Caco-2 (cell line): ENCODE data around the gene TCF7L2. TPM values are rescaled to one million over a fixed set of nuclear protein-coding genes. Genes with fewer than 3 reads are reported as not detected.

Source experiments
- BruUV-seq: library from RNA; stranded (reverse); fragments of 400-500 nt; replicated peaks from 2 replicates; lab custom pipeline; 2021; lab: Mats Ljungman, UMichigan
- CTCF ChIA-PET: fragments of 300-600 bp; sonication (Branson Sonifier 250); formaldehyde crosslinking; loops from one replicate; lab custom pipeline; 2022; ENCODE audit warnings: antibody characterized with exemption; lab: Charles Lee
- POLR2A ChIA-PET: fragments of 300-600 bp; sonication (Branson Sonifier 250); formaldehyde crosslinking; loops from one replicate; lab custom pipeline; 2022; ENCODE audit warnings: antibody characterized with exemption; lab: Charles Lee
- DNase-seq, 2 experiments: peaks; one replicate each; pipeline versions ENCODE4 v3.0.0 to v3.0.0-alpha.2; 2020 to 2022
- H3K27me3 ChIP-seq: replicated peaks from 2 replicates; pipeline ENCODE4 v1.6.0; 2011; ENCODE audit warnings: low read length; ENCODE audit not compliant: control insufficient read depth, insufficient read depth
- H3K36me3 ChIP-seq: 2 replicates; pipeline ENCODE4 v1.5.1; 2011; ENCODE audit warnings: low read length; ENCODE audit not compliant: control insufficient read depth, insufficient read depth
- H3K4me1 ChIP-seq: fragments of 250-450 bp; sonication (Bioruptor Pico); 2 replicates; pipeline ENCODE4 v1.5.1; 2020; ENCODE audit warnings: mild to moderate bottlenecking
- H3K4me3 ChIP-seq: 2 replicates; pipeline ENCODE4 v1.5.1; 2011; ENCODE audit warnings: low read depth, mild to moderate bottlenecking, control low read depth, low read length
- H3K9me3 ChIP-seq: fragments of 250-450 bp; sonication (Bioruptor Pico); 2 replicates; pipeline ENCODE4 v1.5.1; 2020; ENCODE audit warnings: mild to moderate bottlenecking, moderate library complexity
- H3K27ac Mint-ChIP-seq: one replicate; pipeline ENCODE4 v1.8.0; 2022; ENCODE audit warnings: mixed read lengths; ENCODE audit not compliant: unreplicated experiment
- H3K27me3 Mint-ChIP-seq: one replicate; pipeline ENCODE4 v1.8.0; 2022; ENCODE audit warnings: mixed read lengths; ENCODE audit not compliant: insufficient read depth, unreplicated experiment
- H3K36me3 Mint-ChIP-seq: one replicate; pipeline ENCODE4 v1.8.0; 2022; ENCODE audit warnings: mild to moderate bottlenecking, mixed read lengths; ENCODE audit not compliant: insufficient read depth, unreplicated experiment
- H3K4me1 Mint-ChIP-seq: one replicate; pipeline ENCODE4 v1.8.0; 2022; ENCODE audit warnings: low read depth, mixed read lengths; ENCODE audit not compliant: unreplicated experiment
- H3K4me3 Mint-ChIP-seq: one replicate; pipeline ENCODE4 v1.8.0; 2022; ENCODE audit warnings: mild to moderate bottlenecking, moderate library complexity, mixed read lengths; ENCODE audit not compliant: unreplicated experiment
- H3K9me3 Mint-ChIP-seq: one replicate; pipeline ENCODE4 v1.8.0; 2022; ENCODE audit warnings: mixed read lengths; ENCODE audit not compliant: unreplicated experiment
- CTCF ChIP-seq, 2 experiments: fragments of 200-600 bp in 1 of 2; IDR thresholded peaks; 1 replicate in 1 of 2; 2 replicates in 1 of 2; pipeline versions ENCODE4 v1.5.1 to v1.8.0; 2011 to 2022; ENCODE audit warnings: antibody characterized with exemption in 1 of 2, control low read depth in 1 of 2, inconsistent platforms in 1 of 2, low read depth in 1 of 2, low read length in 1 of 2, mild to moderate bottlenecking in 1 of 2, moderate library complexity in 1 of 2; ENCODE audit not compliant: insufficient read depth in 1 of 2, severe bottlenecking in 1 of 2, unreplicated experiment in 1 of 2
- intact Hi-C: fragments of 100-400 bp; cut with micrococcal nuclease; formaldehyde crosslinking; loops from one replicate; pipeline ENCODE4 v1.10.0; 2022; ENCODE audit not compliant: unreplicated experiment
- total RNA-seq: library from RNA; stranded (reverse); gene quantifications from 2 replicates; pipeline ENCODE4 v1.2.3, GENCODE V29; 2022

Gene TCF7L2
- total RNA-seq, 1 experiment from 2014 or later, result 45.4 TPM

DNA sequence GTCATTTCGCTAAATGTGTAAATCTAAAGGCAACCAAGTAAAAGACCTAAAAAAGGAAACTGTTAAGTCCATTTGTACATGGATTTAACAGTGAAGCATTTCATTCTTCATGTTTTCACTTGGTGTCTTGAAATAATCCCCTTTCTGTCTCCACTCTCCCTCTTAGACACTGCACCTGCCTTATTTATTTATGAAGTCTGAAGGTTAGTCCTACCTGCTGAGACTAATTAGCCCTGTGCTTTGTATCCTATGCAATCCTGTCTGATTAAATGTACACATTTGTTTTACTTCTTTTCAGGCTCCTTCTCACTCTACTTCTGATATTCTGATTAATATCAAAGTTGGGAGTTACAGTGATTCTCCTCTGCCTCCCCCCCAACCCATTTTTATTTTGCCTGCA is 1.9 kb upstream of the TCF7L2 start:
- H3K9me3 Mint-ChIP-seq, result no peaks in the 10 kb centered on the region
- ChIA-PET CTCF (no interaction called here), POLR2A (no interaction called here)
- Histone ChIP-seq H3K36me3 (no peaks in the 10 kb centered on the region), H3K9me3 (no peaks in the 10 kb centered on the region), H3K4me3 (peak overlapping the region; percentile 35), H3K27me3 (no peaks in the 10 kb centered on the region), H3K4me1 (peaks cover 35% of the 10 kb centered on the region)
- peaks cover 42% of the 10 kb centered on the region for H3K4me1 Mint-ChIP-seq
- peak overlapping the region; percentile 90 for H3K4me3 Mint-ChIP-seq
- no peak for TF ChIP-seq CTCF (IDR thresholded peaks at IDR 0.05; ENCODE audit: insufficient read depth in 1 of 2, low read depth in 1 of 2, low read length in 1 of 2, severe bottlenecking in 1 of 2, unreplicated experiment in 1 of 2)
- peaks cover 41% of the 10 kb centered on the region for H3K36me3 Mint-ChIP-seq
- peak overlapping the region; percentile 94 for H3K27ac Mint-ChIP-seq
- DNase-seq, result no peak
- H3K27me3 Mint-ChIP-seq, result no peaks in the 10 kb centered on the region
- intact Hi-C loops, result loop anchor here (2.0 kb wide), 1 partner anchor 219 kb away; no protein-coding TSS in a partner anchor
- no TSS peak for BruUV-seq

GRCh38 chr10:112949143-112949823 is 764 bp upstream of the TCF7L2 start:
- no peak for DNase-seq
- POLR2A ChIA-PET, result interaction anchor here (0.6 to 1.0 kb wide), 7 partner anchors 15 to 607 kb away, joined by 3 to 9 read pairs (median 5); no protein-coding TSS in a partner anchor
- no peak for TF ChIP-seq CTCF (IDR thresholded peaks at IDR 0.05; ENCODE audit: insufficient read depth in 1 of 2, low read depth in 1 of 2, low read length in 1 of 2, severe bottlenecking in 1 of 2, unreplicated experiment in 1 of 2)
- Histone ChIP-seq H3K4me3 (peak overlapping the region; percentile 35), H3K27me3 (no peaks in the 10 kb centered on the region), H3K4me1 (peaks cover 38% of the 10 kb centered on the region), H3K36me3 (no peaks in the 10 kb centered on the region), H3K9me3 (no peaks in the 10 kb centered on the region)
- BruUV-seq, result no TSS peak
- Mint-ChIP-seq H3K27ac (peak overlapping the region; percentile 94), H3K4me3 (peak overlapping the region; percentile 90), H3K27me3 (no peaks in the 10 kb centered on the region), H3K4me1 (peaks cover 37% of the 10 kb centered on the region), H3K36me3 (peaks cover 49% of the 10 kb centered on the region), H3K9me3 (no peaks in the 10 kb centered on the region)
- CTCF ChIA-PET, result interaction anchor here (0.6 to 1.3 kb wide), 5 partner anchors 11 to 418 kb away, joined by 3 to 11 read pairs (median 6); no protein-coding TSS in a partner anchor
- intact Hi-C loops, result loop anchor here (2.0 kb wide), 1 partner anchor 220 kb away; no protein-coding TSS in a partner anchor

DNA sequence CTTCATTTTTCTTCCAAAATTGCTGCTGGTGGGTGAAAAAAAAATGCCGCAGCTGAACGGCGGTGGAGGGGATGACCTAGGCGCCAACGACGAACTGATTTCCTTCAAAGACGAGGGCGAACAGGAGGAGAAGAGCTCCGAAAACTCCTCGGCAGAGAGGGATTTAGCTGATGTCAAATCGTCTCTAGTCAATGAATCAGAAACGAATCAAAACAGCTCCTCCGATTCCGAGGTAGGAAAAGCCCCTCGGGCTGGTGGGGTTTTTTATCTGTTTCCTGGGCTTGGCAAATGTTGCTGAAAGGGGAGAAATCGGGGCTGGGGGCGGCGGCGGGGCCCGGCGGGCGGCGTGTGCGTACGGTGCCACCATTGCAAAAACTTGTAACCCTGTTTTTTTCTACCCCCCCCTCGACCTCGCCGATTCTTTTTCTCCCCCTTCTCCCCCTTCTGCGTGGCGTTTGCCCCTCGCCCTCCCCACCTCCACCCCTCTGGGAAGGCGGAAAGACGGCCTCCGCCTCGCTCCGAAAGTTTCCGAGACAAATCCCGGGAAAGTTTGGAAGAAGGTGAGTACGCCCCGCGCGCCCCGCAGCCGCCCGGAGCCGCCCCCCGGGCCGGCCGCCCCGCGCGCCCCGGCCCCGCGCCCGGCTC is 789 bp downstream of the TCF7L2 start:
- Mint-ChIP-seq H3K27me3 (no peaks in the 10 kb centered on the region), H3K9me3 (no peaks in the 10 kb centered on the region), H3K4me1 (peaks cover 36% of the 10 kb centered on the region), H3K4me3 (peak overlapping the region; percentile 90), H3K27ac (peak overlapping the region; percentile 94), H3K36me3 (peaks cover 56% of the 10 kb centered on the region)
- no peaks in the 10 kb centered on the region for H3K9me3 ChIP-seq
- no peaks in the 10 kb centered on the region for H3K36me3 ChIP-seq
- no peak for TF ChIP-seq CTCF (IDR thresholded peaks at IDR 0.05; ENCODE audit: insufficient read depth in 1 of 2, low read depth in 1 of 2, low read length in 1 of 2, severe bottlenecking in 1 of 2, unreplicated experiment in 1 of 2)
- peaks cover 46% of the 10 kb centered on the region for H3K4me1 ChIP-seq
- peak overlapping the region; percentile 87 for H3K4me3 ChIP-seq
- H3K27me3 ChIP-seq, result no peaks in the 10 kb centered on the region
- CTCF ChIA-PET, result interaction anchor here (0.7 to 0.8 kb wide), 2 partner anchors 74 to 347 kb away, joined by 3 read pairs; no protein-coding TSS in a partner anchor
- POLR2A ChIA-PET, result interaction anchor here (0.6 to 1.0 kb wide), 4 partner anchors 9 to 243 kb away, joined by 3 to 4 read pairs (median 4); no protein-coding TSS in a partner anchor
- DNase-seq, result peak; percentile 48 to 49
- no TSS peak for BruUV-seq
- intact Hi-C loops, result loop anchor here (1.0 to 5.0 kb wide), 6 partner anchors 18 to 174 kb away; no protein-coding TSS in a partner anchor
